Measurements from ENCODE around the gene WFDC1. TPM values are rescaled to one million over a fixed set of nuclear protein-coding genes. Genes with fewer than 3 reads are reported as not detected.

Gene WFDC1
- polyA plus RNA-seq, 6 donors from 2014 or later: not detected

- no peak for DNase-seq
- peaks cover 18 to 27% (median 27%) of the 10 kb centered on the region in 3 donors for H3K27me3 Mint-ChIP-seq
- H3K9me3 Mint-ChIP-seq: peaks cover 0 to 18% (median 4%) of the 10 kb centered on the region in 7 donors
- H3K4me1 Mint-ChIP-seq: no peaks in the 10 kb centered on the region
- H3K4me3 Mint-ChIP-seq: no peak overlapping the region
- H3K36me3 Mint-ChIP-seq: no peaks in the 10 kb centered on the region
- no peak overlapping the region for H3K27ac Mint-ChIP-seq
- ATAC-seq (ENCODE audit: low read depth in 2 of 2): no peak
Observed at GRCh38 chr16:84262939-84263338, 31.7 kb upstream of the WFDC1 start.

DNA sequence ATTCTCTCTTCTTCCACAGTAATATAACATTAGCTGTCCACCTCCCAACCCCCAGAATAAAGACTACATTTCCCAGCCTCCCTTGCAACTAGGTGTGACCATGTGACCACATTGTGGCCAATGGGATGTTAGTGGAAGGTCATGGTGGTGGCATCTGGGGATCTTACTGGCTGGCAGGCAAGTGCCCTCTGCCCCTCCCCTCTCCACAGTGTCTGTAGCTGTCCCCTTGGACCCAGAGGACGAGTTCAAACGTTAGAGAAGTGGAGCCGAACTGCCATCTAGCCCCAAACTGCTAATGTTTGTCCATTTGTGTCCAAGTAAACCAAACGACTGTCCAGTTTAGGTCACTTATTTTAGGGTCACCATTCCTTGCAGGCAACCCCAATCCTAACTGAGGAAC, 28.2 kb upstream of the WFDC1 start:
- DNase-seq (peak; percentile 4), ATAC-seq (ENCODE audit: low read depth in 2 of 2) (peak; percentile 45 to 56)
- H3K9me3 Mint-ChIP-seq: peaks cover 0 to 3% (median 0%) of the 10 kb centered on the region in 7 donors
- H3K4me3 Mint-ChIP-seq: no peak overlapping the region
- peaks cover 15 to 27% (median 21%) of the 10 kb centered on the region in 3 donors for H3K27me3 Mint-ChIP-seq
- no peaks in the 10 kb centered on the region for H3K36me3 Mint-ChIP-seq
- H3K4me1 Mint-ChIP-seq: no peaks in the 10 kb centered on the region
- H3K27ac Mint-ChIP-seq: no peak overlapping the region

DNA sequence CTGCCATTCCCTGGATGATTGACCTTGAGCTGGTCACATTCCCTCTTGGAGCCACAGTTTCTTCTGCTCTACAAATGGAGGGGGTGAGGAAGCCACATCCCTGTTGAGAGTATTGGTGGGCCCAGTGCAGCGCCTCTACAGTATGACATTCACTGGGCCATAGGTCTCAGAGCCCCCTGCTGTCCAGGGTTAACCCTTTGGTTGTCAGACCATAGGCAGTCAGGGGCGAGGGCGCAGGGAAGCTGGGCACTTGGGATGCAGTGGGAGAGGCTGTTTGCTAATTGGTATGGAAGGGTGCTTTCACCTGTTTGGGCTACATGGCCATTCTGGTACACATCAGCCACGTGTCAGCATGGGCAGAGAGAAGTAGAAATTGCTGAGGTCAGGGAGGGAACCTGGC, 27.3 kb upstream of the WFDC1 start:
- Mint-ChIP-seq H3K4me1 (no peaks in the 10 kb centered on the region), H3K27me3 (peaks cover 15 to 22% (median 19%) of the 10 kb centered on the region in 3 donors), H3K9me3 (peaks cover 0 to 3% (median 0%) of the 10 kb centered on the region in 7 donors), H3K27ac (peak overlapping the region in 1 of 6 donors; percentile 5), H3K4me3 (no peak overlapping the region), H3K36me3 (no peaks in the 10 kb centered on the region)
- no peak for DNase-seq
- no peak for ATAC-seq (ENCODE audit: low read depth in 2 of 2)

- no peaks in the 10 kb centered on the region for H3K4me1 Mint-ChIP-seq
- H3K4me3 Mint-ChIP-seq: no peak overlapping the region
- H3K27me3 Mint-ChIP-seq: peaks cover 11 to 15% (median 15%) of the 10 kb centered on the region in 3 donors
- ATAC-seq (ENCODE audit: low read depth in 2 of 2) (no peak), DNase-seq (no peak)
- H3K9me3 Mint-ChIP-seq: no peaks in the 10 kb centered on the region
- H3K27ac Mint-ChIP-seq: no peak overlapping the region
- no peaks in the 10 kb centered on the region for H3K36me3 Mint-ChIP-seq
Observed at GRCh38 chr16:84268291-84269040, 26.2 kb upstream of the WFDC1 start.

GRCh38 chr16:84270071-84270470, 24.6 kb upstream of the WFDC1 start:
- DNase-seq (no peak), ATAC-seq (ENCODE audit: low read depth in 2 of 2) (no peak)
- Mint-ChIP-seq H3K36me3 (no peaks in the 10 kb centered on the region), H3K27me3 (peaks cover 3 to 9% (median 4%) of the 10 kb centered on the region in 3 donors), H3K9me3 (no peaks in the 10 kb centered on the region), H3K4me1 (no peaks in the 10 kb centered on the region), H3K4me3 (no peak overlapping the region), H3K27ac (no peak overlapping the region)

DNA sequence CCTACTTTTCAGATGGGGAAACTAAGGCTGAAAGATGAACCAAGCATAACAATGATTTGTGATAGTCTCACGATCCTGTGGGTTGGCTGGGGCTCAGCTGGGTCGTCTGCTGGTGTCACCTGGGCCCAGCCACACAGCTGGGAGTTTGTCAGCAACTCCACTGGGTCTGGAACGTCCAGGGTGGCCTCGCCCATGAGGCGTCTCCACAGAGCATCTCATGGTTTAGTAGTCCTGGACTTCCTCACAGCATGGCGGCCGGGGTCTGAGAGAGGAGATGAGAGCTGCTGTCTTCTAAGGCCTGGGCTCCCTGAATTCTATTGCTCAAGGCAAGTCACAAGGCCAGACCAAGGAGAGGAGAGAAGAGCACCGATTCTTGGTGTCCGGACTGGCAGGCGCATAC, 24.1 kb upstream of the WFDC1 start:
- Mint-ChIP-seq H3K4me3 (no peak overlapping the region), H3K9me3 (no peaks in the 10 kb centered on the region), H3K36me3 (no peaks in the 10 kb centered on the region), H3K4me1 (no peaks in the 10 kb centered on the region), H3K27ac (no peak overlapping the region), H3K27me3 (peaks cover 1 to 12% (median 3%) of the 10 kb centered on the region in 3 donors)
- DNase-seq (no peak), ATAC-seq (ENCODE audit: low read depth in 2 of 2) (no peak)

GRCh38 chr16:84271037-84271436, 23.6 kb upstream of the WFDC1 start:
- no peak overlapping the region for H3K27ac Mint-ChIP-seq
- H3K4me3 Mint-ChIP-seq: no peak overlapping the region
- H3K36me3 Mint-ChIP-seq: no peaks in the 10 kb centered on the region
- DNase-seq (no peak), ATAC-seq (ENCODE audit: low read depth in 2 of 2) (no peak)
- H3K4me1 Mint-ChIP-seq: no peaks in the 10 kb centered on the region
- no peaks in the 10 kb centered on the region for H3K9me3 Mint-ChIP-seq
- peaks cover 6 to 15% (median 8%) of the 10 kb centered on the region in 3 donors for H3K27me3 Mint-ChIP-seq

DNA sequence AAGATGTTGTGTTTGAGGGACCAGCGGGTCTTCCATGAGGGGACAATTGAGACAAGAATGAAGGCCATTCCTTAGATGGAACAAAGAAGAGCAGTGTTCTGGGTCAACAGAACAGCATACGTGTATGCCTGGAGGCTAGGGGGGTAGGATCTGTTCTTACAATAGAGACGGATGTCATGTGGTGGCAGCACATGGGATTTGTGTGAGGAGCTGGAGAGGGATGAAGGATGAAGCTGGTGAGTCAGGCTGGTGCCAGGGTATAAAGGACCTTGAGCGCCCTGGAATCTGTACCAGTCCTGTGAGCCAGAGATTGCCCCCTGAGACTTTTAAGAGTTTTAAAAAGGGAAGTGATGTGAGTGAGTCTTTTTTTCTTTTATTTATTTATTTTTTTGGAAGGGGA, 22.8 kb upstream of the WFDC1 start:
- ATAC-seq (ENCODE audit: low read depth in 2 of 2): no peak
- DNase-seq: no peak
- no peak overlapping the region for H3K4me3 Mint-ChIP-seq
- no peaks in the 10 kb centered on the region for H3K36me3 Mint-ChIP-seq
- H3K27me3 Mint-ChIP-seq: peaks cover 6 to 11% (median 8%) of the 10 kb centered on the region in 3 donors
- no peaks in the 10 kb centered on the region for H3K4me1 Mint-ChIP-seq
- H3K9me3 Mint-ChIP-seq: no peaks in the 10 kb centered on the region
- H3K27ac Mint-ChIP-seq: no peak overlapping the region

DNA sequence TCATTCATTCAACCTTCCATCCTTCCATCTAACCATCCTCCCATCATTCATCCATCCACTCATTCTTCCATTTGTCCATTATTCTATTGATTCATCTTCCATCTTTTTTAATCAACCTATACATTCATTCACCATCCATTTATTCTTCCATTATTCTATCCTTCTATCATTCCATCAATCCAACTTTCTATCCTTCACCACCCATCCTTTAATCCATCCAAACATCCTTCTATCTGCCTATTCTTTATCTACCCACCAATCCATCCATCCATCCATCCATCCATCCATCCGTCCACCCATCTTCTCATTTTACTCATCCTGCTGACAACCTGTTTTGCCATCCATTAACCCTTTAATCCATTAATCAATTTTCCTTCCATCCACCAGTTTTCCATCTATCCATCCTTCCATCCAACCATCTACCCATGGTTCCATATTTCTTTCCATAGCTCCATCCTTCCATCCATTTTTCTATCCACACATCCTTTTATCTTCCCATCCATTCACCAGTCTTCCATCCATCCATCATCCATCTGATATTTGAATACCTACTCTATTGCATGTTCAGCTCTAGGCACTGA, 21.8 kb upstream of the WFDC1 start:
- H3K9me3 Mint-ChIP-seq: no peaks in the 10 kb centered on the region
- no peaks in the 10 kb centered on the region for H3K4me1 Mint-ChIP-seq
- no peak for ATAC-seq (ENCODE audit: low read depth in 2 of 2)
- H3K27me3 Mint-ChIP-seq: peaks cover 6 to 9% (median 8%) of the 10 kb centered on the region in 3 donors
- H3K4me3 Mint-ChIP-seq: no peak overlapping the region
- no peaks in the 10 kb centered on the region for H3K36me3 Mint-ChIP-seq
- DNase-seq: no peak
- H3K27ac Mint-ChIP-seq: no peak overlapping the region

DNA sequence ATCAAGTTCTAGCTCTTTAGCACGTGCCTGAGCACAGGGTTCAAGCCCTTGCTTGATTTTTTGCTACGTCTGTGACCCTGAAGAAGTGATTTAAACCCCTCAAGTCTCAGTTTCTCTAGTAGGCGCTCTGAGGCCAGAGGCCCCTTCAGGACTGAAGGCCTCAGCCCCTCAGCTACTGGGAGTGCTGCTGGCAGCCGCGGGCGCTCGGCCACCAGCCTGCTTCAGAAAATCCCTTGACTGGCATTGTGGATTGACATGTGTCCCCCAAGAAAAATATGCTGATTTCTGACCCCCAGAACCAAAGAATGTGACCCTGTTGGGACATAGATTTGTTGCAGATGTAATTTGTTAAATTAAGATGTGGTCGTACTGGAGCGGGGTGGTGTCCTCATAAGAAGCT, 20.2 kb upstream of the WFDC1 start:
- Mint-ChIP-seq H3K4me1 (no peaks in the 10 kb centered on the region), H3K9me3 (no peaks in the 10 kb centered on the region), H3K36me3 (no peaks in the 10 kb centered on the region), H3K4me3 (no peak overlapping the region), H3K27ac (no peak overlapping the region), H3K27me3 (peaks cover 8 to 20% (median 11%) of the 10 kb centered on the region in 3 donors)
- ATAC-seq (ENCODE audit: low read depth in 2 of 2) (no peak), DNase-seq (no peak)

- DNase-seq (no peak), ATAC-seq (ENCODE audit: low read depth in 2 of 2) (no peak)
- no peaks in the 10 kb centered on the region for H3K9me3 Mint-ChIP-seq
- H3K27me3 Mint-ChIP-seq: peaks cover 8 to 20% (median 12%) of the 10 kb centered on the region in 3 donors
- H3K36me3 Mint-ChIP-seq: no peaks in the 10 kb centered on the region
- H3K4me1 Mint-ChIP-seq: no peaks in the 10 kb centered on the region
- H3K27ac Mint-ChIP-seq: peak overlapping the region in 1 of 6 donors; percentile 84
- H3K4me3 Mint-ChIP-seq: no peak overlapping the region
Observed at GRCh38 chr16:84275585-84276151, 19.0 kb upstream of the WFDC1 start.

- Mint-ChIP-seq H3K27me3 (peaks cover 16 to 23% (median 21%) of the 10 kb centered on the region in 3 donors), H3K4me1 (no peaks in the 10 kb centered on the region), H3K4me3 (no peak overlapping the region), H3K9me3 (no peaks in the 10 kb centered on the region), H3K36me3 (no peaks in the 10 kb centered on the region), H3K27ac (no peak overlapping the region)
- DNase-seq: peak; percentile 20
- peak; percentile 52 to 56 for ATAC-seq (ENCODE audit: low read depth in 2 of 2)
Observed at GRCh38 chr16:84277244-84277823, 17.3 kb upstream of the WFDC1 start.

DNA sequence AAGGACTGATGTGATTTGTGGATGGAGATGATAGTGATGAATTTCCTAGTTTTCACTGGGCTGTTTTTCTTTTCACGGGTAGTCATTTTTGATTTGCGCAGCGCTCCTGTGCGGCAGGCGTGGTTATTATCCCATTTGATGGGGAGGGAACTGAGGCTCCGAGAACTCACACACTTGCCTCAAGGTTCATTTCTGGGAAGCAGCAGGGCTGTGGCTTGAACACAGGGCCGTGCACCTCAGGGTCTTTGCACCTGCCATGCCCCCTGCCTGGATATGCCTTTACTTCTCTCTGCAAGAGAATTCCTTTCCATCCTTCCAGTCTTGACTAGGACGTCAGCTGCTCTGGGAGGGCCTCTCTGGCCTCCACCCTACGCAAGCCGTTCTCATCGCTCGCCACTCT, 16.3 kb upstream of the WFDC1 start:
- H3K36me3 Mint-ChIP-seq: no peaks in the 10 kb centered on the region
- H3K4me1 Mint-ChIP-seq: no peaks in the 10 kb centered on the region
- no peak for ATAC-seq (ENCODE audit: low read depth in 2 of 2)

GRCh38 chr16:84278968-84279367, 15.7 kb upstream of the WFDC1 start:
- Mint-ChIP-seq H3K4me3 (no peak overlapping the region), H3K36me3 (no peaks in the 10 kb centered on the region), H3K4me1 (no peaks in the 10 kb centered on the region), H3K27ac (no peak overlapping the region), H3K27me3 (peaks cover 28 to 29% (median 29%) of the 10 kb centered on the region in 3 donors), H3K9me3 (no peaks in the 10 kb centered on the region)
- ATAC-seq (ENCODE audit: low read depth in 2 of 2) (no peak), DNase-seq (no peak)

More for the DNA sequence above, 16.3 kb upstream of the WFDC1 start:
- Mint-ChIP-seq H3K27ac (no peak overlapping the region), H3K9me3 (no peaks in the 10 kb centered on the region), H3K4me3 (no peak overlapping the region), H3K27me3 (peaks cover 22 to 26% (median 24%) of the 10 kb centered on the region in 3 donors)
- DNase-seq: no peak
